T-helper 17 cell (primary cell): ENCODE data around the gene RNASEH1. TPM values are rescaled to one million over a fixed set of nuclear protein-coding genes. Genes with fewer than 3 reads are reported as not detected.
"Not testable (repeated sequence)": the region's sequence is repeated elsewhere in the genome, so short reads cannot be mapped to it uniquely, and the experiment has no call there.

Experiments
- ATAC-seq: fragments of 150-1000 bp; cut with Tn5 transposase; 2 replicates; pipeline ENCODE4 v1.10.0; 2021; ENCODE audit warnings: mild to moderate bottlenecking, moderate library complexity
- DNase-seq, 3 donors: peaks; one replicate each; pipeline versions ENCODE4 v3.0.0 to v3.0.0-alpha.2; 2020 to 2021
- H3K9me3 ChIP-seq: one replicate; pipeline ENCODE4 v1.7.0; 2013; ENCODE audit warnings: low read length, mild to moderate bottlenecking; ENCODE audit not compliant: control insufficient read depth, poor library complexity, severe bottlenecking
- H3K27ac Mint-ChIP-seq: one replicate; pipeline ENCODE4 v1.8.0; 2022; ENCODE audit warnings: mild to moderate bottlenecking, moderate library complexity, mixed read lengths
- H3K27me3 Mint-ChIP-seq: one replicate; pipeline ENCODE4 v1.8.0; 2022; ENCODE audit warnings: mixed read lengths
- H3K36me3 Mint-ChIP-seq: one replicate; pipeline ENCODE4 v1.8.0; 2022; ENCODE audit warnings: low read depth, mixed read lengths
- H3K4me1 Mint-ChIP-seq: one replicate; pipeline ENCODE4 v1.8.0; 2022; ENCODE audit warnings: mild to moderate bottlenecking, mixed read lengths
- H3K4me3 Mint-ChIP-seq: one replicate; pipeline ENCODE4 v1.8.0; 2022; ENCODE audit warnings: mild to moderate bottlenecking, moderate library complexity, mixed read lengths
- total RNA-seq, 4 donors: library from RNA in 2 of 4; stranded (reverse) in 2 of 4; gene quantifications; one replicate each; pipeline ENCODE4 v1.2.3 and lab custom pipeline; 2022 to 2026

RNASEH1 gene
- total RNA-seq, 2 donors from 2014 or later = 25.9 to 32.9 TPM

DNA sequence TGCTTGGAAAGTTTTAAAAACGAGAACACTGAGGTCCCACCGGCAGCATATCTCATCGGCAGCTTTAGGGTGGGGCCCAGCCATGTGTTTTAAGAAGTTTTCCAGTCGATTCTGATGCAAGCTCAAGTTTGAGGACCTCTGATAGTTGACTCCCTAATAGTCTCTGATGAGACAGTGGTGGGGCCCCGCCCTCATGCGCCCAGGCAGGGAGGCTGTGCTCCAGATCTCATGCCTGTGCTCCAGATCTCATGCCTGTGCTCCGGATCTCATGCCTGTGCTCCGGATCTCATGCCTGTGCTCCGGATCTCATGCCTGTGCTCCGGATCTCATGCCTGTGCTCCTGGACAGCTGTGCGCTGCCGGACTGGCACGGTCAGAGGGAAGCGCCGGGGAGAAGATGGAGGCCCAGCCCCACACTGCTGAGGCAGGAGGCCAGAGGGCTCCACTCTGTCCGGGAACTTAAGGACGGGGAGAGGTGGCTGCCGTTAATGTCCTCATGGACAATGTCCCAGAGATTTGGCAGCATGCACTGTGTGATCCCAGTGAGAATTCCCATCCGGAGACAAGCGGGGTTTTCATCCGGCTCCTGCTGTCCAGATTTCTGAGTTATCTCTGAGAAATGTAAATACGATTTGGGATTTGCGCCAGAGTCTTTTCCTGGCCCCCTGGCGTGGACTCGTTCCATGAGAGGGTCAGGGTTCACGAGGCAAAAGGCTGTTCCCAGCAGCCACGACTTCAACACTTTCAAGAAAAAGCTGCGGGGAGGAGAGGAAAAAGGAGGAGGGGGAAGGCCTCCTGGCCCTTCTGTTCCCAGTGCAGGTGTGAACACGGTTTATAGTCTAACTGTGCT is 27.4 kb upstream of the RNASEH1 start:
- no peak overlapping the region for H3K27ac Mint-ChIP-seq
- ATAC-seq (no peak), DNase-seq (no peak)
- no peaks in the 10 kb centered on the region for H3K27me3 Mint-ChIP-seq
- H3K4me3 Mint-ChIP-seq = no peak overlapping the region
- H3K36me3 Mint-ChIP-seq = peaks cover 2% of the 10 kb centered on the region
- no peaks in the 10 kb centered on the region for H3K9me3 ChIP-seq
- peaks cover under 1% of the 10 kb centered on the region for H3K4me1 Mint-ChIP-seq

DNA sequence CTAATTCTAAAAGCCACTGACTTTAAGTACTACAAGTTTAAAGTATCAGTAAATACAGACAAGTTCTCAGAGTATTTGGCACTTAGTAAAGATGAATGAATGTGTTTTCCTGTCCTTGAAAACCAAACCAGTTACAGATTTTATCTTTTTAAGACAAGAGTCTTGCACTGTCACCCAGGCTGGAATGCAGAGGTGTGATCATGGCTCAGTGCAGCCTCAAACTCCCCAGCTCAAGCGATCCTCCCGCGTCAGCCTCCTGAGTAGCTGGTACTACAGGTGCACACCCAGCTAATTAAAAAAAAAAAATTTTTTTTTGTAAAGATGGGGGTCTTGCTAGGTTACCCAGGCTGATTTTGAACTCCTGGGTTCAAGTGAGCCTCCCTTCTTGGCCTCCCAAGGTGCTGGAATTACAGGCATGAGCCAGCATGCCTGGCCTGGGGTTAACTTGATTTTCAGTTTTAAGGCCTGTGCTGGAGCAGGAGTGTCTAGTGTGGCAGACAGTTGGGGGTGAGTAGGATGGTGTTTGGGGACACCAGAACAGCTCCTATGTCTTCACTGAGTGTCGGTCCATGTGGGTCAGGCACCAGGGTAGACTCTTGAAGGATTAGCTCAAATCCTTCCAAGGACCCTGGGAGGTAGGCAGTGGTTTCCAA is 26.6 kb upstream of the RNASEH1 start:
- no peaks in the 10 kb centered on the region for H3K9me3 ChIP-seq
- no peaks in the 10 kb centered on the region for H3K27me3 Mint-ChIP-seq
- ATAC-seq = no peak
- no peak overlapping the region for H3K27ac Mint-ChIP-seq
- H3K4me1 Mint-ChIP-seq = peaks cover 2% of the 10 kb centered on the region
- no peak for DNase-seq
- H3K36me3 Mint-ChIP-seq = peaks cover 4% of the 10 kb centered on the region
- H3K4me3 Mint-ChIP-seq = no peak overlapping the region

DNA sequence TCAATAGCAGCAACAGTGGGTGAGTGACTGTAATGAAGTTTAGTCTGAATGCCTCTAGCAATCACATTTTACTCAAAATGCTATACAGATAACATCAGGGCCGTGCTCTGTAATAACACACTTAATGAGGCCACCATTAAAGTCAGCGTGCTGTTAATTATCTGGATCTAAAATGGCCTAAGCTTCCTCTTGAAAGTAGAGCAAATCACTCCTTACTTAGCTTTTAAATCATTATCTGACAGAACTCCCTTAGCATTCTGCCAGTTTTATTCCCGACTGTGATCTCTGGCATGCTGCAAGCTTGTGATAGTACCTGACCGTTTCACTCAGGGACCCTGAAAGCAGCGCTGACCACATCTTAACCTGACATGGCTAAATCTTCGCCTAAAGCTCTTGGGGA is 25.9 kb upstream of the RNASEH1 start:
- H3K27me3 Mint-ChIP-seq = no peaks in the 10 kb centered on the region
- no peaks in the 10 kb centered on the region for H3K9me3 ChIP-seq
- no peak for DNase-seq
- ATAC-seq = no peak
- H3K36me3 Mint-ChIP-seq = peaks cover 8% of the 10 kb centered on the region
- H3K4me3 Mint-ChIP-seq = no peak overlapping the region
- no peak overlapping the region for H3K27ac Mint-ChIP-seq
- H3K4me1 Mint-ChIP-seq = peaks cover 7% of the 10 kb centered on the region

DNA sequence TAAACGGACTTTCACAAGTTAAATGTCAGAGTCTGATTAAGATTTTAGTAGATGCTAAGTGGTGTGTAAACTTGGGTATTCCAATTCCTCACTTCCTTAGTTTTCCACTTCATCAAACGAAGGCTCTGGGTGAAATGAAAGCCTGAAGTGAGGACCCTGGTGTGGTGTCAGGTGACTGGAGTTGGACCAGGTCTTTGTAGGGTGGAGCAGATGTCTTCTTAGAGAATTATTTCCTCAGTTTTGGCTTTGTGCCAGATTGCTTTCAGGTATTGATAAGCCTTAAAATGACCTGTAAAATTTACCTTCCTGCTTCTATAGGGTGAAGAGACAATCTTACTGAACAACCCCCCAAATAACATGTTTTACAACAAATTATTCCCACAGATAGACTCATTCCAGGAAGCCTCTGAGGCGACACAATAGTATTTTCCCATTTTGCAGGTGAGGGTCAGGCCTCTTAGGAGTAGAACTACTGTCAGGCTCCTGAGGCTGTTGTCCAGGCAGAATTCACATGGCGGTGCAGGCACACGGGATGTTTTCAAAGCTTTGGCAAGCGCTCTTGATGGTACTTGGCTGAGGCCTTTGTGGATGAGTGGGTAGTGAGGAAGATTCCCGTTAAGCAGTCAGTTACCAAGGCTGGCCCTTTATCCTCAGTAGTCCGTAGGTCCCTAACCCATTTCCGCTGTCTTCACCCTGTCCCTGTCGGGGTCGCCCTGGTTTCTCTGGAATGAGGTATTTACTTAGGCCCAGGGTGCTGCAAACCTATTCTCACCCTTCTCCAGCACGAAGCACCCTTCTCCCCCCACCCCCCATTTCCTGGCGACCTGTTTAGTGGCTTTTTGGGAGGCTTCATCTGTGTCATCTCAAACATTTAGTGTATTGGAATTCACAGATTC is 23.5 kb upstream of the RNASEH1 start:
- Mint-ChIP-seq H3K4me3 (no peak overlapping the region), H3K27ac (no peak overlapping the region)

DNA sequence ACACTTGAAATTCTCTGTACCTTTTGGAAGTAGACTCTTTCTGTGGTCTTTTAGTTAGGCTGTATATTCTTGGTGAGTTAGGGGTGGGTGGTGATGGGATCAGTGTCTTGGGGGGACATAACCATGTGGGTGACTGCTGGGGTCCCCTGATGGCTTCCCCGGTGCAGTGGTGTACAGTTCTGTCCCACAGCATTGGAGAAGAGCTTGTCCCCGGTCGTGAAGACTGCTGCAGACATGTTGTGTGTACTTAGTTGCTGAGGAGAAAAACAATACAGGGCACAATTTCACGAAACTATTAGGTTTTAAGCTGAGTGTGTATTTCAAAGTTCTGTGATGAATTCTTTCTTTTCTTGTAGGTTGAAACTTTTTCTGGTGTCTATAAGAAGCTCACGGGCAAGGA is 22.3 kb upstream of the RNASEH1 start:
- peak overlapping the region; percentile 45 for H3K4me3 Mint-ChIP-seq
- no peak overlapping the region for H3K27ac Mint-ChIP-seq
- peaks cover 33% of the 10 kb centered on the region for H3K4me1 Mint-ChIP-seq
- peaks cover 17% of the 10 kb centered on the region for H3K36me3 Mint-ChIP-seq
- no peaks in the 10 kb centered on the region for H3K9me3 ChIP-seq
- no peak for ATAC-seq
- no peaks in the 10 kb centered on the region for H3K27me3 Mint-ChIP-seq
- no peak for DNase-seq

More for the DNA sequence above, 23.5 kb upstream of the RNASEH1 start:
- Mint-ChIP-seq H3K4me1 (peaks cover 25% of the 10 kb centered on the region), H3K36me3 (peaks cover 14% of the 10 kb centered on the region), H3K27me3 (no peaks in the 10 kb centered on the region)
- no peak for ATAC-seq
- no peak for DNase-seq
- no peaks in the 10 kb centered on the region for H3K9me3 ChIP-seq

DNA sequence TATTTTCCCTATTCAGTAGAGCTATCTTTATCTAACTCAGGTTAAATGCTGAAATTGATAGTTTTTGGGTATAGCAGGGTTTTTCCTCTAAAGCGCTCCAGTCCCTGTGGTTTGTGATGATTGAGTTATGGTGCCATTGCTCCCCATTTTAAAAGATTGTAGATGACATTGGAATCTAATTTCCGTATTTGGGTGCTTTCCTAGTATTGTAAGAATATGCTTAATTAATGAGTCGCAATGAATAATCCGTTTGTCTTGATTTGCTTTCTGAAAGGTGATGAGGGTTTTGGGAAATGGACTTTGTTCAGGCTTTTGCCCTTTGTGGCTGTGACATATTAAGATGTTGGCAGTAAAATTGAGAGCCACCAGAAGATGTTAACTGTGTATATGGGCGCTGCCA is 20.9 kb upstream of the RNASEH1 start:
- peaks cover 38% of the 10 kb centered on the region for H3K4me1 Mint-ChIP-seq
- H3K9me3 ChIP-seq = no peaks in the 10 kb centered on the region
- H3K36me3 Mint-ChIP-seq = peaks cover 17% of the 10 kb centered on the region
- no peak overlapping the region for H3K4me3 Mint-ChIP-seq
- ATAC-seq = no peak
- no peaks in the 10 kb centered on the region for H3K27me3 Mint-ChIP-seq
- DNase-seq = no peak
- H3K27ac Mint-ChIP-seq = peak overlapping the region; percentile 96

DNA sequence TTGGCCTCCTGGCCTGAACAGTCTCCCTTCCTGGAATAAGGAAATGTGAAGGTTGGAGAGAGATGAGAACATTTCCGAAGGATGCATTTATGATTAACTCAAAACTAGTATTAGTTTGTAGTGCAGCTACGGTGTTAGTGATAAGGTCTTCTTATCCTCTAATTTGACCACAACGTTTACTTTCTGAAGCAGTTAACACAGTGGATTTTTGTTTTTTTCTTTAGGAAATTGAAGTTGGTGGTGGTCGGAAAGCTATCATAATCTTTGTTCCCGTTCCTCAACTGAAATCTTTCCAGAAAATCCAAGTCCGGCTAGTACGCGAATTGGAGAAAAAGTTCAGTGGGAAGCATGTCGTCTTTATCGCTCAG is 18.1 kb upstream of the RNASEH1 start:
- peak overlapping the region; percentile 93 for H3K4me3 Mint-ChIP-seq
- H3K27ac Mint-ChIP-seq = peak overlapping the region; percentile 96
- H3K4me1 Mint-ChIP-seq = peaks cover 38% of the 10 kb centered on the region
- ATAC-seq, H3K9me3 ChIP-seq, H3K27me3 Mint-ChIP-seq, DNase-seq: not testable (repeated sequence)
- H3K36me3 Mint-ChIP-seq = peaks cover 17% of the 10 kb centered on the region

DNA sequence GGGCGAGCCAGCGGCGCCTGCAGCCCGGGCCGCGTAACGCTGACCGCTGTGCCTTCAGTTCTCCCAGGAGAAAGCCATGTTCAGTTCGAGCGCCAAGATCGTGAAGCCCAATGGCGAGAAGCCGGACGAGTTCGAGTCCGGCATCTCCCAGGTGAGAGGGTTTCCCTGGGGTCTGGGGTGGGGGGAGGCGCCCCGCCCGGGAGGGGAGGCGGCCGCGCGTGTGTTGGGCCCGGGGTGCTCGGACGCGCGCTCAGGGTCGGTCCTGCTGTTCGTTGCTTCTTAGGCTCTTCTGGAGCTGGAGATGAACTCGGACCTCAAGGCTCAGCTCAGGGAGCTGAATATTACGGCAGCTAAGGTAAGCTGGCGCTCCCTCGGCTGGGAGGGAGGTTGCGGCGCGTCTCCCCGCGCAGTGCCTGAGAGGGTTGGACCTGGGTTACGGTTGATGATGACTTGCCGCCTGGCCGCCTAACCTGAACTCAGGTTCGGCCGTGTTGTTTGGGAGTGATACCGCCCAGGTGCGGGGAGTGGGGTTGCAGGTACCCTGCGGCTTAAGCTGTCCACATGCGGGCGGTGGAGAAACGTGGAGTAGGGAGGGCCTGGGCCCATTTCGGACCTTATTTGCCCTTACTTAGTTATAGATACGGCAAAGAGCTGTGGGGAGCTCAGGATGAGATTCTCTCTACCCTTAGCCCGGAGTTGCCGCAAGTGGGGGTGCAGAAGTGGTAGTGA is 17.6 kb upstream of the RNASEH1 start:
- ATAC-seq (peak; percentile 57), DNase-seq (peak in 2 of 3 donors; percentile 16 to 20)
- Mint-ChIP-seq H3K4me1 (peaks cover 38% of the 10 kb centered on the region), H3K36me3 (peaks cover 17% of the 10 kb centered on the region), H3K27me3 (no peaks in the 10 kb centered on the region), H3K4me3 (peak overlapping the region; percentile 93), H3K27ac (peak overlapping the region; percentile 96)
- no peaks in the 10 kb centered on the region for H3K9me3 ChIP-seq

DNA sequence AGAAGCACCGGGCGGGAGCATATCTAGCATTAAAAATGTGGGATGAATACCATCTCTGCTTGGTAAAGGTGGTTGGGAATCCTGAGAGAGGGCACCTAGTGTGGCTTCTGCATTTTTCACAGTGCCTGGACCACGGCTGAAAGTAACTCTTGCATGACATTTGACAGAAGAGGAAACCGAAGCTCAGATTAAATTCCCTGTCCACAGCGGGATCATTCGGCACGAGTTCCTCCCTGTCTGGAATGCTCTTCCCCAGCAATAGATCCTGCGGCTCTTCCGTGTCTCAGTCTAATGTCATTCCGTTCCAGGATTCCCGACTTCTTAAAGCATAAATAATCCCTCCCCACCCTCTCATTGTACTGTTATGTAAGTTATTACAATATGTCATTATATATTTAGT is 16.0 kb upstream of the RNASEH1 start:
- H3K27ac Mint-ChIP-seq = peak overlapping the region; percentile 96
- no peak overlapping the region for H3K4me3 Mint-ChIP-seq
- no peak for DNase-seq
- H3K27me3 Mint-ChIP-seq = no peaks in the 10 kb centered on the region
- ATAC-seq = no peak
- H3K9me3 ChIP-seq = no peaks in the 10 kb centered on the region
- peaks cover 31% of the 10 kb centered on the region for H3K4me1 Mint-ChIP-seq
- H3K36me3 Mint-ChIP-seq = peaks cover 10% of the 10 kb centered on the region

DNA sequence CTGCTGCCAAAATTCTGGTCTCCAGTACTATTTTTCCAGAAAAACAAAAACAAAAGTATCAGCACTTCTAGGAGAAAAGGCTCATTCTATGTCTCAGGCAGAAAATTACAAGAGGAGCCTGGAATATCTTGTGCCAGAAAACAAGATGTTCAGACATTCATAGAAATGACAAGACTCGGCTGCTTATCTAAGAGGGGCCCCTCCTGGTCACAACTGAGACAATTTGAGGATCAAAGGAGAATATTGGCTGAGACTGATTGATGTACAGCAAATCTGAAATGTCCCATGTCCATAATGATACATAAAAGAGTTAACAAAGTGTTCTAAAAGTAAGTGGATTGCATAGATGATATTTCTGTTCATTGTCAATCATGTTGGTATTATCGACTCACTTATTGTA is 14.5 kb upstream of the RNASEH1 start:
- no peaks in the 10 kb centered on the region for H3K27me3 Mint-ChIP-seq
- H3K27ac Mint-ChIP-seq = no peak overlapping the region
- DNase-seq = no peak
- peaks cover 3% of the 10 kb centered on the region for H3K36me3 Mint-ChIP-seq
- ATAC-seq = no peak
- H3K4me1 Mint-ChIP-seq = peaks cover 17% of the 10 kb centered on the region
- no peaks in the 10 kb centered on the region for H3K9me3 ChIP-seq
- H3K4me3 Mint-ChIP-seq = no peak overlapping the region

DNA sequence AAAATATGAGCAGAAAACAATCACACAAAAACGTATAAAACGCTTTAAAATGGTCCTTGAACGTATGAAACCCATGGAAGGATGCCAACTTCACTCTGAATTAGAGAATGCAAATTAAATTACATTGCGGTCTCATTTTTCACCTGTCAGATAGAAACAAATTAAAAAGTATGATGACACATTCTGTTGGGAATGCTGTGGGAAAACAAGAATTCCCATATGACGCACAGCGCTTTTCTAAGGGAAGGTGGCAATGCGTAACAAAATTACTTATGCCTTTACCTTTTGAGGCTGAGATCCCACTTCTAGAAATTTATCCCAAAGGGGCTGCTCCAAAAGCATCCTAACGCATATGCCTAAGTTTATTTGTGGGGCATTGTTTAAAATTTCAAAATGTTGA is 13.2 kb upstream of the RNASEH1 start:
- Mint-ChIP-seq H3K27me3 (no peaks in the 10 kb centered on the region), H3K4me1 (peaks cover 10% of the 10 kb centered on the region), H3K4me3 (no peak overlapping the region), H3K27ac (no peak overlapping the region), H3K36me3 (peaks cover 3% of the 10 kb centered on the region)
- ATAC-seq = no peak
- no peak for DNase-seq
- no peaks in the 10 kb centered on the region for H3K9me3 ChIP-seq

DNA sequence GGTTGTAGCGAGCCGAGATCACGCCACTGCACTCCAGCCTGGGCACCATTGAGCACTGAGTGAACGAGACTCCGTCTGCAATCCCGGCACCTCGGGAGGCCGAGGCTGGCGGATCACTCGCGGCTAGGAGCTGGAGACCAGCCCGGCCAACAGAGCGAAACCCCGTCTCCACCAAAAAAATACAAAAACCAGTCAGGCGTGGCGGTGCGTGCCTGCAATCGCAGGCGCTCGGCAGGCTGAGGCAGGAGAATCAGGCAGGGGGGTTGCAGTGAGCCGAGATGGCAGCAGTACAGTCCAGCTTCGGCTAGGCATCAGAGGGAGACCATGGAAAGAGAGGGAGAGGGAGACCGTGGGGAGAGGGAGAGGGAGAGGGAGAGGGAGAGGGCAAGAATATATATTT is 11.5 kb upstream of the RNASEH1 start:
- not testable (repeated sequence) for DNase-seq, H3K36me3 Mint-ChIP-seq, H3K27ac Mint-ChIP-seq, H3K4me3 Mint-ChIP-seq, ATAC-seq, H3K27me3 Mint-ChIP-seq, H3K9me3 ChIP-seq, H3K4me1 Mint-ChIP-seq
